Kidney epithelial cell (primary cell): ENCODE data around the gene ABT1. TPM values are rescaled to one million over a fixed set of nuclear protein-coding genes. Genes with fewer than 3 reads are reported as not detected.

Source experiments
- DNase-seq: peaks from one replicate; pipeline ENCODE4 v3.0.0-alpha.2; 2010; ENCODE audit warnings: low read depth
- H3K27me3 ChIP-seq: 2 replicates; pipeline ENCODE4 v1.6.0; 2011; ENCODE audit warnings: low read length; ENCODE audit not compliant: control insufficient read depth, insufficient read depth
- H3K36me3 ChIP-seq: 2 replicates; pipeline ENCODE4 v1.5.1; 2011; ENCODE audit warnings: low read length; ENCODE audit not compliant: control insufficient read depth, insufficient read depth
- H3K4me3 ChIP-seq: 2 replicates; pipeline ENCODE4 v1.5.1; 2011; ENCODE audit warnings: low read depth, mild to moderate bottlenecking, control low read depth, low read length
- total RNA-seq: library from RNA; depleted of rRNA; stranded (reverse); fragments of >200 nt; gene quantifications from 2 replicates; pipeline ENCODE4 v1.2.3, GENCODE V29; 2015
- TF ChIP-seq, protein P1 (sequence below): IDR thresholded peaks from 2 replicates; pipeline ENCODE4 v1.5.1; 2011; ENCODE audit warnings: mild to moderate bottlenecking, moderate library complexity, low read length, control low read depth, inconsistent platforms; ENCODE audit not compliant: insufficient read depth, poor library complexity, severe bottlenecking

ABT1 gene
- total RNA-seq, 1 donor from 2014 or later = 20.7 TPM

DNA sequence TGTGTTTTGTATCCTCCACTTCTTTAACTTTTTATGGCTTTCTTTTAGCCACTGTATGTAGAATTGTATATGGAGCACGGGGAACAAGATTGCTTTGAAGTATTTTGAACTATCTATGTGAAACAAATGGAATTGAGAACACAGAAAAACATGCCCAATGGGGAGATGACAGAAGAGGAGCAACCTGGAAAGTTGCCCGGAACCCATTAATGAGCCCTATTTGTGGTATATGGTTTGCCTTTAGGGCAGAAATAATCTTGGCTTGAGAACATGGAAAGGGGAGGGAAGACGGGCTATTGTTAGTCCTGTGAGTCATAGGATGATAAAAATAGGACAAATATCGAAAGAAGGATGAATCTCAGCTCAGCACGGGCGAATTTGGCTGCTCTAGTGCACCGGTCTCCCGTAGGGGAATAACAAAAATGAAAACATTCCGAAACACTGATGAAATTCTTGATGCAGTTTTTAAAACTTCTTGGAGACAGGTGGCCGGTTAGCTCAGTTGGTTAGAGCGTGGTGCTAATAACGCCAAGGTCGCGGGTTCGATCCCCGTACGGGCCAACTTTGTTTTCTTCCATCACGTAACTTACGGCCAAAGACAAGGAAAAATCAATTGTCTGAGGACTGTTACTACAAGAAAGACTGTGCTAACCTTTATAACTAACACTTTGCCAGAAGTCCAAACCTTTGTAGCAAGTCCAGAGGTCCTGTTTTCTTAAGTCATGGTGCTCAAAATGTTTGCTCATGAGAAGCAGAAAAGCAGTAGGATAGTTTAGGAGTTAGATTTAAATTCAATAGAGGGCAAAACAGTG lies 42.9 kb upstream of the ABT1 start:
- H3K4me3 ChIP-seq = peak overlapping the region; percentile 51
- TF ChIP-seq, protein P1, sequence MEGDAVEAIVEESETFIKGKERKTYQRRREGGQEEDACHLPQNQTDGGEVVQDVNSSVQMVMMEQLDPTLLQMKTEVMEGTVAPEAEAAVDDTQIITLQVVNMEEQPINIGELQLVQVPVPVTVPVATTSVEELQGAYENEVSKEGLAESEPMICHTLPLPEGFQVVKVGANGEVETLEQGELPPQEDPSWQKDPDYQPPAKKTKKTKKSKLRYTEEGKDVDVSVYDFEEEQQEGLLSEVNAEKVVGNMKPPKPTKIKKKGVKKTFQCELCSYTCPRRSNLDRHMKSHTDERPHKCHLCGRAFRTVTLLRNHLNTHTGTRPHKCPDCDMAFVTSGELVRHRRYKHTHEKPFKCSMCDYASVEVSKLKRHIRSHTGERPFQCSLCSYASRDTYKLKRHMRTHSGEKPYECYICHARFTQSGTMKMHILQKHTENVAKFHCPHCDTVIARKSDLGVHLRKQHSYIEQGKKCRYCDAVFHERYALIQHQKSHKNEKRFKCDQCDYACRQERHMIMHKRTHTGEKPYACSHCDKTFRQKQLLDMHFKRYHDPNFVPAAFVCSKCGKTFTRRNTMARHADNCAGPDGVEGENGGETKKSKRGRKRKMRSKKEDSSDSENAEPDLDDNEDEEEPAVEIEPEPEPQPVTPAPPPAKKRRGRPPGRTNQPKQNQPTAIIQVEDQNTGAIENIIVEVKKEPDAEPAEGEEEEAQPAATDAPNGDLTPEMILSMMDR = no peak
- no peaks in the 10 kb centered on the region for H3K36me3 ChIP-seq
- no peaks in the 10 kb centered on the region for H3K27me3 ChIP-seq
- peak; percentile 65 for DNase-seq

DNA sequence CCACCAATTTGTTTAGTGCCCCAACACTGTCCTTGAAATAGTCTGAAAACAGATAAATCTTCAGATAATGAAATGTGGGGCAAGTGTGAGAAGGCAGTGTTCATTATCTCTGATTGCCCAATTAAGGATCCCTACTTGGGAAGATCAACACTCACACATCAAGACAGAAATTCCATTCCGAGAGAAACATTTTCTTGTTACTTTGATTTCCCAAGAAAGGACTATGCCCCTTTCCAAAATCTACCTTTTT lies 42.4 kb upstream of the ABT1 start:
- DNase-seq = no peak
- H3K4me3 ChIP-seq = peak overlapping the region; percentile 35
- H3K36me3 ChIP-seq = no peaks in the 10 kb centered on the region
- no peaks in the 10 kb centered on the region for H3K27me3 ChIP-seq
- TF ChIP-seq, protein P1 = no peak

DNA sequence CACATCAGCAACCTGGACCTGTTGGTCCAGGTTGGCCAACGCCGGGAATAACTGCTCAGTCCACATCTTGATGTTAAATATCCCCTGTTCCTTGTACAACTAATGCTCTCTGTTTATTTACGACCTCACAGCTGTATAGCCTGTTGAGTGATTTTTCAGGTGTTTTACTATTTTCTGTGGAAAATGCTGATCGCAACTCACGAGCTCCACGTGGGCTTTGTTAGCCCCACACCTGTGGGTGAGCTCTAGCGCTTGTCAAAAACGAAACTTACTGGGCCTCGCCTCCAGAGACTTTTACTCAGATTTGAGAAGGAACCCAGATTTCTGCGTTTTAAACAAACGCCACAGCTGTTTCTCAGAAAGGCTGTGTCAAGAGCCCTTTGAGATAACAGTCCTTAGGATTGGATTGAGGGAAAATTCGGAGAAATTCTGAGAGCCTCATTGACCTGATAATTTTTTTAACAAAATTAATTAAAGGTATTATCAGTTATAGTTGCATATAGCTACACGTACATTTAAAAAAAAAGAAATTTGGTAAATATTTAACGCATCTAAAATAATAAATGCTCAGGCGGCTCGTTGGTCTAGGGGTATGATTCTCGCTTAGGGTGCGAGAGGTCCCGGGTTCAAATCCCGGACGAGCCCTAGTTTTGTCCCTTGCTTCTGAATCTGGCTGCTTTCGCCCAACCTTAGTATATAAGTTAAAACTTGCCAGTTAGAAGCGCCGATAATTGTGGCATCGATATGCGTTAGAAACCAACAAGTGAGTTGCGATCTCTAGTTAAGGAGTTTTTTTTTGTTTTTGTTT lies 41.9 kb upstream of the ABT1 start:
- H3K27me3 ChIP-seq = no peaks in the 10 kb centered on the region
- peak overlapping the region; percentile 35 for H3K4me3 ChIP-seq
- no peak for DNase-seq
- H3K36me3 ChIP-seq = no peaks in the 10 kb centered on the region
- TF ChIP-seq, protein P1 = no peak

DNA sequence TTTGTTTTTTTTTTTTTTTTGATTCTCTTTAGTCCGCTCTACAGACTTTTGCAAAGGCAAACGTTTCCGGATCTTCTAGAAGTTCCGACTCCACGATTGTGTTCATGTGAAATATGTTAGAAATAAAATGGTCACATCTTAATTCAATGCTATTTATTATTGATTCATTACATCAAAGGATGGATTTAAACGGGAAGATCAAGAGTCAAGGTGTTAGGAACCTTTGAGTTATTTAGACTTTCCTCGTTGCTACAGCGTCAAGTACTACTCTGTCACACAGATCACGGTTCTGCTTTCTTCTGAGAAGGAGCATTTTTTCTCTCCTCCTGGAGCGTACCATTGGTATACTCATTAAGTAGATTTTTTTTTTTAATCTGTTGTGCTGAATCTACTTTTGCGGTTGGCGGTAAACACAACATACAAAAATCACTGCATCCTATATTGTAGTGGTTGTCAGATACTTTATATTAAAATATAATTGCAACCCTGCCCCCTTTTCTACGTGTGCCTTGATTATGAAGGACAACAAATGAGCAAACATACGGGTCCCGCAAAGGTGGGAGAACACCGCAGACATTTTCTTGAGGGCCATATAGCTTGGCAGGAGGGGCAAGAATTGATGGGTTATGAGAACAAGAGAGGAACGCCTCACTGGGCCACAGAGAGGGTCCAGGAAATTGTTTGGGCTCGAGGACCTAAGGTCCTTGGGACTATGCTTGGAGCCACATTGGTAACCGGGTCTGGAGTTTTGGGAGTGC lies 41.1 kb upstream of the ABT1 start:
- peak overlapping the region; percentile 31 for H3K4me3 ChIP-seq
- H3K36me3 ChIP-seq = no peaks in the 10 kb centered on the region
- H3K27me3 ChIP-seq = no peaks in the 10 kb centered on the region
- TF ChIP-seq, protein P1 = no peak
- DNase-seq = no peak

DNA sequence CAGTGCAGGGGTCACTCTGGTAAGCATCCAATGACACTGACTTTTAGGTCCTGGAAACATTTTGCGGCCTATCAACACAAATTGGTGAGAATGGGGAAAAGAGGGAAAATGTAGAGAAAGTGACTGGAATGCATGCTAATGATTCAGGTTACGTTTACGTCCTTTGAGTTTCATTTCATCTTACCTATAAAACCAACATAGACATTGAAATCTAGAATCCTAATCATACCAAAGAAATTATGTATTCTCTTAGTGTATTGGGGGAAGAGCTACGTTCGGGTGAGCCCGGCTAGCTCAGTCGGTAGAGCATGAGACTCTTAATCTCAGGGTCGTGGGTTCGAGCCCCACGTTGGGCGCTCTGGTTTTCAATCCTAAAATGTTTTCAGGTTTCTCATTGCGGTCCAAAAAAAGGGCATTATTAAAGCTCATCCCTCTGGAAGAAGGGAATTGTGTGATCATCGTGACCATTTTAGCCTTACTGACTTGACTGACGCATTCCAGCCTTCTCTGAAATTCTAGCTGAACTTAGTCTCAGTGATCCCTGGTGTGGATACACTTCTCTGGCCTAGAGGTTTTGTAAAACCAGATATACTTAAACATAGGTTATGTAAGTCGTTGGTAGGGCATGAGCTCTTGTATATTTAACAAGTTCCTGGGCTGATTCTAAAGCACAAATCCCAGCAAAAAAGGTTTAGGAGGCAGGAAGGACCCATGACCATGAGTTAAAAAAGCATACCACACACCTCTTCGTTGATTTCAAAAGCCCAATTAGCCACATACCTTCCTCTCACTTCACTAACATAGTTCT lies 40.3 kb upstream of the ABT1 start:
- TF ChIP-seq, protein P1 = no peak
- H3K27me3 ChIP-seq = no peaks in the 10 kb centered on the region
- no peak overlapping the region for H3K4me3 ChIP-seq
- H3K36me3 ChIP-seq = no peaks in the 10 kb centered on the region
- DNase-seq = no peak
